ENCODE data around the gene EDAR. TPM values are rescaled to one million over a fixed set of nuclear protein-coding genes. Genes with fewer than 3 reads are reported as not detected.

EDAR gene
- polyA plus RNA-seq, 3 donors: not detected

DNA sequence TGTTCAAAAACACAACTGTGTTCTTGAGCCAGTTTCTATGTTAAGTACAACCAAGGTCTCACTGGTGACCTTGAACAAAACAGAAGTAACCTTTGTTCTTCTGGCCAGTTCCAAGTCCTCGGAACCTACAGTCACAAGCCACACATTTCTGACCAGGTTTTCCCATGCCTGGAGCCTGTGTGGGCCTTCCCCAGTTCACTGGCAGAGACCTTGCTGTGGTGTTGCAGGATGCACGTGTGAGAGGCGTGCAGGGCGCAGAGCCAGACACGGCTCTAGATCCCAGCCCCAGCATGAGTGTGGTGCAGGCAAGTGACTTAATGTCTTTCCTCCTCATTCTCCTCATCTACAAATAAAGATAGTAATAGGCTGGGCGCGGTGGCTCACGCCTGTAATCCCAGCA, 25.5 kb upstream of the EDAR start:
- Histone ChIP-seq H3K4me2 (replicated peaks; ENCODE audit: extremely low read depth, low read length, poor library complexity, severe bottlenecking) (no peak overlapping the region), H3K79me2 (ENCODE audit: insufficient read depth, low read length) (no peaks in the 10 kb centered on the region), H2AFZ (ENCODE audit: insufficient read depth, low read depth, low read length, poor library complexity, severe bottlenecking) (no peak overlapping the region), H4K20me1 (ENCODE audit: insufficient read depth, low read length) (no peaks in the 10 kb centered on the region), H3K27ac (ENCODE audit: low read depth in 1 of 2, low read length in 2 of 2) (no peak overlapping the region), H3K4me1 (ENCODE audit: control insufficient read depth in 1 of 2, insufficient read depth in 2 of 2, low read length in 2 of 2) (no peaks in the 10 kb centered on the region), H3K9me3 (replicated peaks in 1 of 2; ENCODE audit: control insufficient read depth in 1 of 2, insufficient read depth in 1 of 2, low read length in 2 of 2) (no peaks in the 10 kb centered on the region), H3K4me3 (replicated peaks in 1 of 3; ENCODE audit: low read depth in 2 of 3, low read length in 3 of 3) (no peak overlapping the region), H3K27me3 (ENCODE audit: control insufficient read depth in 2 of 2, insufficient read depth in 2 of 2, low read length in 2 of 2) (no peaks in the 10 kb centered on the region), H3K9ac (ENCODE audit: insufficient read depth, low read length, poor library complexity, severe bottlenecking) (no peak overlapping the region), H3K36me3 (replicated peaks in 1 of 2; ENCODE audit: control insufficient read depth in 1 of 2, insufficient read depth in 2 of 2, low read length in 2 of 2) (no peaks in the 10 kb centered on the region)
- Mint-ChIP-seq H3K9me3 (no peaks in the 10 kb centered on the region), H3K4me3 (no peak overlapping the region), H3K27me3 (ENCODE audit: low read depth in 3 of 3) (peaks cover 0 to 3% (median 2%) of the 10 kb centered on the region in 3 donors), H3K27ac (no peak overlapping the region), H3K4me1 (no peaks in the 10 kb centered on the region), H3K36me3 (no peaks in the 10 kb centered on the region)
- TF ChIP-seq, protein P1, sequence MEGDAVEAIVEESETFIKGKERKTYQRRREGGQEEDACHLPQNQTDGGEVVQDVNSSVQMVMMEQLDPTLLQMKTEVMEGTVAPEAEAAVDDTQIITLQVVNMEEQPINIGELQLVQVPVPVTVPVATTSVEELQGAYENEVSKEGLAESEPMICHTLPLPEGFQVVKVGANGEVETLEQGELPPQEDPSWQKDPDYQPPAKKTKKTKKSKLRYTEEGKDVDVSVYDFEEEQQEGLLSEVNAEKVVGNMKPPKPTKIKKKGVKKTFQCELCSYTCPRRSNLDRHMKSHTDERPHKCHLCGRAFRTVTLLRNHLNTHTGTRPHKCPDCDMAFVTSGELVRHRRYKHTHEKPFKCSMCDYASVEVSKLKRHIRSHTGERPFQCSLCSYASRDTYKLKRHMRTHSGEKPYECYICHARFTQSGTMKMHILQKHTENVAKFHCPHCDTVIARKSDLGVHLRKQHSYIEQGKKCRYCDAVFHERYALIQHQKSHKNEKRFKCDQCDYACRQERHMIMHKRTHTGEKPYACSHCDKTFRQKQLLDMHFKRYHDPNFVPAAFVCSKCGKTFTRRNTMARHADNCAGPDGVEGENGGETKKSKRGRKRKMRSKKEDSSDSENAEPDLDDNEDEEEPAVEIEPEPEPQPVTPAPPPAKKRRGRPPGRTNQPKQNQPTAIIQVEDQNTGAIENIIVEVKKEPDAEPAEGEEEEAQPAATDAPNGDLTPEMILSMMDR (IDR thresholded peaks at IDR 0.05): no peak
- DNase-seq: no peak
- intact Hi-C loops (cut with micrococcal nuclease): no loop called here
- WGBS (ENCODE audit: insufficient coverage): 95% methylated on average over 4 of the region's 8 CpGs

DNA sequence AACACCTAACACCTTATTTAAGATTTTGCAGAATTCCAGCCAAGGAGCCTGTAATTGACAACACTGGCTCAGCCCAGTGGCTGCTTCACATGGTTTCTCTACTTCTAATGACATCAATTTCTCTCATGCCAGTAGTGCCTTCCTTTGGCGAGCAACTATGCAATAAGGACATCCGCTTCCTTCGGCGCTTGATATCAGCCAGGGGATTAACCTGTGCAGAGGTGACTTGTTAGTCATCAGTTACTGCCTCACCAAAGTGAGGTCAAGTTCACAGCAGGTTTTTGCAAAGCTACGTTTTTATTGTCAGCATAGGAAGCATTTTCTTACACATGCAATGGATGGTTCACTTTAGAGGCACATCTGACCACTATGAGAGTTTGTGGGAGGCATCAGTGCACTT, 24.0 kb upstream of the EDAR start:
- no peak overlapping the region for H3K4me3 Mint-ChIP-seq
- Histone ChIP-seq H2AFZ (ENCODE audit: insufficient read depth, low read depth, low read length, poor library complexity, severe bottlenecking) (no peak overlapping the region), H3K9ac (ENCODE audit: insufficient read depth, low read length, poor library complexity, severe bottlenecking) (no peak overlapping the region), H3K4me1 (ENCODE audit: control insufficient read depth in 1 of 2, insufficient read depth in 2 of 2, low read length in 2 of 2) (no peaks in the 10 kb centered on the region), H3K4me3 (replicated peaks in 1 of 3; ENCODE audit: low read depth in 2 of 3, low read length in 3 of 3) (no peak overlapping the region), H3K36me3 (replicated peaks in 1 of 2; ENCODE audit: control insufficient read depth in 1 of 2, insufficient read depth in 2 of 2, low read length in 2 of 2) (no peaks in the 10 kb centered on the region), H3K27ac (ENCODE audit: low read depth in 1 of 2, low read length in 2 of 2) (no peak overlapping the region), H3K79me2 (ENCODE audit: insufficient read depth, low read length) (no peaks in the 10 kb centered on the region), H4K20me1 (ENCODE audit: insufficient read depth, low read length) (no peaks in the 10 kb centered on the region), H3K4me2 (replicated peaks; ENCODE audit: extremely low read depth, low read length, poor library complexity, severe bottlenecking) (no peak overlapping the region), H3K9me3 (replicated peaks in 1 of 2; ENCODE audit: control insufficient read depth in 1 of 2, insufficient read depth in 1 of 2, low read length in 2 of 2) (no peaks in the 10 kb centered on the region), H3K27me3 (ENCODE audit: control insufficient read depth in 2 of 2, insufficient read depth in 2 of 2, low read length in 2 of 2) (no peaks in the 10 kb centered on the region)
- TF ChIP-seq, protein P1 (IDR thresholded peaks at IDR 0.05): no peak
- no peak overlapping the region for H3K27ac Mint-ChIP-seq
- peaks cover 0 to 4% (median 2%) of the 10 kb centered on the region in 3 donors for H3K27me3 Mint-ChIP-seq (ENCODE audit: low read depth in 3 of 3)
- intact Hi-C loops (cut with micrococcal nuclease): no loop called here
- H3K36me3 Mint-ChIP-seq: no peaks in the 10 kb centered on the region
- no peaks in the 10 kb centered on the region for H3K4me1 Mint-ChIP-seq
- no peak for DNase-seq
- H3K9me3 Mint-ChIP-seq: no peaks in the 10 kb centered on the region
- WGBS (ENCODE audit: insufficient coverage): 98% methylated on average over 4 of the region's 5 CpGs
